ENCODE data around the gene ZDHHC14. TPM values are rescaled to one million over a fixed set of nuclear protein-coding genes. Genes with fewer than 3 reads are reported as not detected.

The ZDHHC14 gene
- total RNA-seq, 3 donors from 2014 or later = 9.1 to 10.5 (median 10.0) TPM

GRCh38 chr6:157364705-157365104 lies 16.3 kb upstream of the ZDHHC14 start:
- TF ChIP-seq CTCF (IDR thresholded peaks at IDR 0.05) = no peak
- intact Hi-C loops (cut with DNase I, micrococcal nuclease) = no loop called here
- Histone ChIP-seq H3K36me3 (ENCODE audit: low read depth) (no peaks in the 10 kb centered on the region), H3K9me3 (no peaks in the 10 kb centered on the region), H3K4me1 (ENCODE audit: low read depth) (peaks cover 3% of the 10 kb centered on the region), H3K4me3 (no peak overlapping the region)
- ATAC-seq (no peak), DNase-seq (no peak)

- no peak for TF ChIP-seq CTCF (IDR thresholded peaks at IDR 0.05)
- no peak overlapping the region for H3K4me3 ChIP-seq
- intact Hi-C loops (cut with DNase I, micrococcal nuclease) = no loop called here
- ATAC-seq (no peak), DNase-seq (no peak)
- peaks cover 3% of the 10 kb centered on the region for H3K4me1 ChIP-seq (ENCODE audit: low read depth)
- no peaks in the 10 kb centered on the region for H3K36me3 ChIP-seq (ENCODE audit: low read depth)
- H3K9me3 ChIP-seq = no peaks in the 10 kb centered on the region
Observed at GRCh38 chr6:157366648-157367047, 14.3 kb upstream of the ZDHHC14 start.

DNA sequence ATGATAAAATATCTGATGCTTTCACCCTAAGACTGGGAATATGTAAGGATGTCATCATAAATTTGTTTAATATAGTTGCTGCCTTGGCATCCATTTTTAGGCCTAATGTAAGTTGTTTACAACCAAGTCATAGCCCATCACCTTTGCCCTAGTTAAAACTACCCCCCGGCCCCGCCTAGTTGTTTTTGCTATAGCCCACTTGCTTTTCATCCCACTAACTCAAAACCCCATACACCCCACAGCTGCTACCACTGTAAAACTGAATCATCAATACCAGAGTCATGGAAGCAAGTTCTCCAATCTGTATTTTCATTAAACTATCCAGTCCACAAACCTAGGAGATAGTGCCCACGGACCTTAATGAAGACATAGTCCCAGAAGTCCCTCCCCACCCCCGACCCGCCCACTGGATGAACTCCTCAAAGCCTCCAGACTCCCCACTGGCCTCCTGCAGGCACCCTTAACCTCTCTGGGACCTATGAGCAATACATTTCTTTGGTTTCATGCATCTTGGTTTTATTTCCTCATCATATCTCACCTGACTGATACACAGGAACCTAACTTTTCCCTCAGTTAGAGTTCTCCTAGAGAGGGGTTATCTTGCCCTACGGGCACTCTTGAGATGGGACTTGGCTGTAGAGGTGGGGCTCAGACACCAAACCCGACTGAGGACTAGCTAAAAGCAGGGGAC lies 12.5 kb upstream of the ZDHHC14 start:
- ATAC-seq = no peak
- peaks cover 3% of the 10 kb centered on the region for H3K4me1 ChIP-seq (ENCODE audit: low read depth)
- no peak overlapping the region for H3K4me3 ChIP-seq
- no peak for TF ChIP-seq CTCF (IDR thresholded peaks at IDR 0.05)
- H3K36me3 ChIP-seq (ENCODE audit: low read depth) = no peaks in the 10 kb centered on the region
- DNase-seq = no peak
- no peaks in the 10 kb centered on the region for H3K9me3 ChIP-seq
- intact Hi-C loops (cut with DNase I, micrococcal nuclease) = no loop called here

DNA sequence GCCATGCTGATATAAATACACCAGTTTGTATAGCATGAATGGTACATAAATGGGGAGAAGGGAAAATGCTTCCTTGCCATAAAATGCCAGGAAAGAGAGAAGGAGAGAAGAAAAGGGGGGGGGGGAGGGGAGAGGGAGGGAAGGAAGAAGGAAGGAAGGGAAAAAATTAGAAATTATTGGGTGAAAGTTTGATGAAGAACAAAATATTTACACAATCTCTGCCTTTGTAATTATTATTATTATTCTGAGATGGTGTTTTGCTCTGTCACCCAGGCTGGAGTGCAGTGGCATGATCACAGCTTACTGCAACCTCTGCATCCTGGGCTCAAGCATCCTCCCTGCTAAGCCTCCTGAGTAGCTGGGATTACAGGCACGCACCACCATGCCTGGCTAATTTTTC lies 10.2 kb upstream of the ZDHHC14 start:
- peaks cover 3% of the 10 kb centered on the region for H3K4me1 ChIP-seq (ENCODE audit: low read depth)
- ATAC-seq = no peak
- no peak for DNase-seq
- no peak overlapping the region for H3K4me3 ChIP-seq
- intact Hi-C loops (cut with DNase I, micrococcal nuclease) = no loop called here
- TF ChIP-seq CTCF (IDR thresholded peaks at IDR 0.05) = no peak
- H3K36me3 ChIP-seq (ENCODE audit: low read depth) = no peaks in the 10 kb centered on the region
- no peaks in the 10 kb centered on the region for H3K9me3 ChIP-seq

DNA sequence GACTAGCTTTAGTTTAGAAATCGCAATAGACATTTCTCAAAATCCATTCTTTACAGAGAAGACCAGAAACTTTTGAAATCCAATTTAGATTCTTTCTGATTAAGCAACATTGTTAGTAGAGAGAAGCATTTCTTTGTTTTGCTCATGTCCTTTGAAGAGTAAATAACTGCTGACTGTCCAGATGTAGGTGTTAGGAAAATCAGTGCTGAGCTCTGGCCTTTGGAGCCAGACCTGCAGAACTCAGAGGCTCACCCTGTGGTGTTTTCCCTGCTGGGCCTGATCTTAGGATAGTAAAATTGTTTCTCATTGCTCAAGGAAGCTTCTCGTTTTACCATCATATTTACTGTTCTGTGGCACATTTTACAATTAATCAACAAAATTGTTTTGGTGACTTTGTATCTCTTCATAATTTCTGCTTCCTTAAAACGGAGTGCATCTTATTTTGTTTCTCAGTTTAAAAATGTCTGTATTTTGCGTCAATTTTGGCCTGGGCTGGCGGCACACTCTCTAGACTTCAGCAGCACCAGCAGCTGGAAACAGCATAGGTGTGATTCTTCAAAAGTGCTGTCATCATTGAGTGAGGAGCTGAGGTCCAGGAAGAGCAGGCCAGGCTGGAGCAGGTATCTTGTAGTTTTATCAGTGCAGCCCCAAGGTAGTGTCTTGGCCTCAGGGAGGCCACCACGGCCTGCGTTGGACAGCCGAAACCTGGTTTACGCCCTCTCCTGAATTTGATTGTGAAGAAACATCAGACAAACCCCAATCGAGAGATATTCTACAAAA lies 8.3 kb upstream of the ZDHHC14 start:
- no peak for DNase-seq
- H3K4me1 ChIP-seq (ENCODE audit: low read depth) = peaks cover 3% of the 10 kb centered on the region
- no peak for TF ChIP-seq CTCF (IDR thresholded peaks at IDR 0.05)
- intact Hi-C loops (cut with DNase I, micrococcal nuclease) = no loop called here
- H3K9me3 ChIP-seq = no peaks in the 10 kb centered on the region
- no peak for ATAC-seq
- H3K4me3 ChIP-seq = no peak overlapping the region
- H3K36me3 ChIP-seq (ENCODE audit: low read depth) = no peaks in the 10 kb centered on the region
